WTC11 (cell line): ENCODE results near the gene SLC39A6. TPM values are rescaled to one million over a fixed set of nuclear protein-coding genes. Genes with fewer than 3 reads are reported as not detected.

ENCODE experiments used
- ATAC-seq: fragments of 200-7000 bp; cut with Tn5 transposase; 2 replicates; pipeline ENCODE4 v1.10.0; 2021; ENCODE audit warnings: mild to moderate bottlenecking, moderate library complexity
- CTCF ChIA-PET: fragments of 300-600 bp; sonication (Branson Sonifier 250); formaldehyde crosslinking; loops from one replicate; lab custom pipeline; 2021; ENCODE audit warnings: antibody characterized with exemption; lab: Charles Lee
- POLR2A ChIA-PET: fragments of 350-600 bp; sonication (Branson Sonifier 250); formaldehyde crosslinking; loops from one replicate; lab custom pipeline; 2021; ENCODE audit warnings: antibody characterized with exemption; lab: Charles Lee
- DNase-seq: peaks from one replicate; pipeline ENCODE4 v3.0.0; 2021; ENCODE audit warnings: low spot score
- H3K27ac Mint-ChIP-seq: 2 replicates; pipeline ENCODE4 v1.8.0; 2021; ENCODE audit warnings: mixed read lengths
- H3K27me3 Mint-ChIP-seq: 2 replicates; pipeline ENCODE4 v1.8.0; 2021; ENCODE audit warnings: low read depth, mild to moderate bottlenecking, moderate library complexity, mixed read lengths
- H3K36me3 Mint-ChIP-seq: 2 replicates; pipeline ENCODE4 v1.8.0; 2021; ENCODE audit warnings: mixed read lengths
- H3K4me1 Mint-ChIP-seq: 2 replicates; pipeline ENCODE4 v1.8.0; 2022; ENCODE audit warnings: mixed read lengths
- H3K4me3 Mint-ChIP-seq: 2 replicates; pipeline ENCODE4 v1.8.0; 2021; ENCODE audit warnings: mild to moderate bottlenecking, moderate library complexity, mixed read lengths
- H3K9me3 Mint-ChIP-seq: 2 replicates; pipeline ENCODE4 v1.8.0; 2021; ENCODE audit warnings: mixed read lengths
- ARID4B ChIP-seq: sonication (generic); formaldehyde crosslinking; IDR thresholded peaks from 2 replicates; pipeline ENCODE4 v1.8.0; 2023; ENCODE audit warnings: missing genetic modification reagents, mild to moderate bottlenecking, borderline replicate concordance
- ATF2 ChIP-seq: sonication (generic); formaldehyde crosslinking; IDR thresholded peaks from 2 replicates; pipeline ENCODE4 v1.8.1; 2022; ENCODE audit warnings: low read depth, missing genetic modification reagents, borderline replicate concordance
- ATF6 ChIP-seq: sonication (generic); formaldehyde crosslinking; IDR thresholded peaks from 2 replicates; pipeline ENCODE4 v1.8.1; 2023; ENCODE audit warnings: mild to moderate bottlenecking, missing genetic modification reagents
- ERG ChIP-seq: fragments of 250-450 bp; sonication (Bioruptor Pico); IDR thresholded peaks from 2 replicates; pipeline ENCODE4 v1.8.0; 2021; ENCODE audit warnings: mild to moderate bottlenecking
- GABPB1 ChIP-seq: sonication (generic); formaldehyde crosslinking; IDR thresholded peaks from 2 replicates; pipeline ENCODE4 v1.8.1; 2023; ENCODE audit warnings: mild to moderate bottlenecking, missing genetic modification reagents
- HMGXB4 ChIP-seq: sonication (generic); formaldehyde crosslinking; IDR thresholded peaks from 2 replicates; pipeline ENCODE4 v1.8.1; 2023; ENCODE audit warnings: mild to moderate bottlenecking, moderate library complexity, missing genetic modification reagents
- NFATC4 ChIP-seq: fragments of 250-450 bp; sonication (Bioruptor Pico); IDR thresholded peaks from 2 replicates; pipeline ENCODE4 v1.9.0; 2021; ENCODE audit warnings: mild to moderate bottlenecking
- OVOL2 ChIP-seq: fragments of 250-450 bp; sonication (Bioruptor Pico); IDR thresholded peaks from 2 replicates; pipeline ENCODE4 v1.9.0; 2021; ENCODE audit warnings: mild to moderate bottlenecking, borderline replicate concordance
- SMAD4 ChIP-seq: sonication (generic); formaldehyde crosslinking; IDR thresholded peaks from 2 replicates; pipeline ENCODE4 v1.8.0; 2022; ENCODE audit warnings: mild to moderate bottlenecking, missing genetic modification reagents
- SOX15 ChIP-seq: fragments of 250-450 bp; sonication (Bioruptor Pico); IDR thresholded peaks from 2 replicates; pipeline ENCODE4 v1.9.0; 2021; ENCODE audit warnings: mild to moderate bottlenecking
- ZNF138 ChIP-seq: sonication (generic); formaldehyde crosslinking; conservative IDR thresholded peaks from 2 replicates; pipeline ENCODE4 v1.8.1; 2022; ENCODE audit warnings: mild to moderate bottlenecking, moderate library complexity, missing genetic modification reagents
- ZNF423 ChIP-seq: fragments of 250-450 bp; sonication (Bioruptor Pico); IDR thresholded peaks from 2 replicates; pipeline ENCODE4 v2.1.2; 2022; ENCODE audit warnings: mild to moderate bottlenecking, moderate library complexity
- ZNF512 ChIP-seq: sonication (generic); formaldehyde crosslinking; IDR thresholded peaks from 2 replicates; pipeline ENCODE4 v1.8.1; 2022; ENCODE audit warnings: missing genetic modification reagents, borderline replicate concordance
- total RNA-seq: library from RNA; stranded (reverse); gene quantifications from 3 replicates; pipeline ENCODE4 v1.2.3, GENCODE V29; 2021

The SLC39A6 gene
- total RNA-seq, 1 experiment from 2014 or later = 29.2 TPM

GRCh38 chr18:36160959-36161371 is 31.8 kb upstream of the SLC39A6 start (continued):
- TF ChIP-seq GABPB1 (CRISPR knock-in tag) (no peak), ZNF423 (CRISPR knock-in tag) (no peak), ARID4B (CRISPR knock-in tag) (no peak), ATF6 (CRISPR knock-in tag) (no peak), ERG (no peak)

- CTCF ChIA-PET = interaction anchor here (1.6 kb wide), 1 partner anchor 126 kb away, joined by 4 read pairs; no protein-coding TSS in a partner anchor
- DNase-seq (no peak), ATAC-seq (no peak)
Observed at GRCh38 chr18:36158266-36158867, 29.2 kb upstream of the SLC39A6 start.

More at GRCh38 chr18:36158266-36158867, 29.2 kb upstream of the SLC39A6 start:
- Mint-ChIP-seq H3K27ac (no peak overlapping the region), H3K36me3 (peaks cover 76% of the 10 kb centered on the region), H3K4me3 (no peak overlapping the region), H3K27me3 (no peaks in the 10 kb centered on the region), H3K4me1 (no peaks in the 10 kb centered on the region), H3K9me3 (no peaks in the 10 kb centered on the region)
- POLR2A ChIA-PET = interaction anchor here (0.5 kb wide), 1 partner anchor 226 kb away, joined by 7 read pairs; no protein-coding TSS in a partner anchor
- TF ChIP-seq HMGXB4 (CRISPR knock-in tag) (no peak), ATF2 (CRISPR knock-in tag) (no peak), OVOL2 (CRISPR knock-in tag) (no peak), NFATC4 (CRISPR knock-in tag) (no peak), SOX15 (CRISPR knock-in tag) (no peak), SMAD4 (CRISPR knock-in tag) (no peak), ZNF512 (no peak), ZNF138 (no peak)
